GM23248 (cell line): ENCODE measurements around the gene CALN1. TPM values are rescaled to one million over a fixed set of nuclear protein-coding genes. Genes with fewer than 3 reads are reported as not detected.
"Not testable (repeated sequence)": the region's sequence is repeated elsewhere in the genome, so short reads cannot be mapped to it uniquely, and the experiment has no call there.

Source experiments
- DNase-seq: peaks from one replicate; pipeline ENCODE4 v3.0.0-alpha.2; 2015
- H2AFZ ChIP-seq: fragments of 200-600 bp; sonication (generic); 2 replicates; pipeline ENCODE4 v1.6.1; 2016; ENCODE audit warnings: antibody characterized with exemption
- H3F3A ChIP-seq: fragments of 200-600 bp; sonication (generic); 2 replicates; pipeline ENCODE4 v1.6.1; 2016; ENCODE audit warnings: mild to moderate bottlenecking, antibody characterized with exemption, mixed run types; ENCODE audit not compliant: insufficient read depth
- H3K27ac ChIP-seq: fragments of 200-600 bp; sonication (generic); 2 replicates; pipeline ENCODE4 v1.5.1; 2016; ENCODE audit warnings: mild to moderate bottlenecking
- H3K27me3 ChIP-seq: fragments of 200-600 bp; sonication (generic); replicated peaks from 2 replicates; pipeline ENCODE4 v1.6.1; 2016; ENCODE audit warnings: mild to moderate bottlenecking; ENCODE audit not compliant: insufficient read depth
- H3K36me3 ChIP-seq: fragments of 200-600 bp; sonication (generic); 2 replicates; pipeline ENCODE4 v1.6.1; 2016; ENCODE audit warnings: low read depth, mild to moderate bottlenecking
- H3K4me1 ChIP-seq: fragments of 200-600 bp; sonication (generic); 2 replicates; pipeline ENCODE4 v1.6.1; 2016; ENCODE audit warnings: mild to moderate bottlenecking; ENCODE audit not compliant: insufficient read depth
- H3K4me2 ChIP-seq: fragments of 200-600 bp; sonication (generic); one replicate; pipeline ENCODE4 v1.6.1; 2016; ENCODE audit warnings: mild to moderate bottlenecking; ENCODE audit not compliant: unreplicated experiment
- H3K4me3 ChIP-seq: fragments of 200-600 bp; sonication (generic); 2 replicates; pipeline ENCODE4 v1.5.1; 2016; ENCODE audit warnings: mild to moderate bottlenecking
- H3K79me2 ChIP-seq: fragments of 200-600 bp; sonication (generic); 2 replicates; pipeline ENCODE4 v1.6.1; 2016; ENCODE audit warnings: mild to moderate bottlenecking; ENCODE audit not compliant: insufficient read depth
- H3K9ac ChIP-seq: fragments of 200-600 bp; sonication (generic); 2 replicates; pipeline ENCODE4 v1.6.1; 2016; ENCODE audit warnings: mild to moderate bottlenecking
- H3K9me2 ChIP-seq: fragments of 200-600 bp; sonication (generic); 2 replicates; pipeline ENCODE4 v1.6.1; 2016; ENCODE audit warnings: mixed run types, mild to moderate bottlenecking, moderate library complexity; ENCODE audit not compliant: insufficient read depth
- H3K9me3 ChIP-seq: fragments of 200-600 bp; sonication (generic); one replicate; pipeline ENCODE4 v1.6.1; 2017; ENCODE audit warnings: low read depth
- H4K20me1 ChIP-seq: fragments of 200-600 bp; sonication (generic); 2 replicates; pipeline ENCODE4 v1.6.0; 2016; ENCODE audit not compliant: insufficient read depth
- EZH2 ChIP-seq: fragments of 200-600 bp; sonication (generic); IDR thresholded peaks from 2 replicates; pipeline ENCODE4 v1.6.1; 2018; ENCODE audit warnings: antibody characterized with exemption, mild to moderate bottlenecking; ENCODE audit not compliant: insufficient read depth, poor library complexity, severe bottlenecking
- EZH2phosphoT487 ChIP-seq: fragments of 200-600 bp; sonication (generic); IDR thresholded peaks from 2 replicates; pipeline ENCODE4 v1.6.1; 2018; ENCODE audit warnings: antibody characterized with exemption, moderate library complexity, mild to moderate bottlenecking, low read depth; ENCODE audit not compliant: insufficient read depth
- WGBS, 2 experiments: methylation state at CpG; one replicate each; pipeline ENCODE4 v1.1.6; 2015 to 2017; ENCODE audit warnings: low lambda C conversion rate in 2 of 2, low coverage in 1 of 2; ENCODE audit errors: missing lambda C conversion rate in 2 of 2; 5-methylcytosine and 5-hydroxymethylcytosine counted together
- in situ Hi-C: fragments of 300-500 bp; cut with MboI; formaldehyde crosslinking; loops from 2 replicates; pipeline ENCODE4 v1.15.0; 2020
- polyA plus RNA-seq: library from polyadenylated mRNA; unstranded; fragments of >200 nt; fragmentation: Nextera tagmentation; extraction: Ambion mirVana; gene quantifications from 2 replicates; pipeline ENCODE4 v1.2.1, GENCODE V29; 2016
- total RNA-seq: library from RNA; depleted of rRNA; stranded (reverse); fragments of >200 nt; shearing (Covaris generic); gene quantifications from 2 replicates; pipeline ENCODE4 v1.2.3, GENCODE V29; 2014

Gene CALN1
- total and polyA plus RNA-seq, 2 experiments from 2014 or later: not detected

- Histone ChIP-seq H3K4me3 (no peak overlapping the region), H3K4me1 (no peaks in the 10 kb centered on the region), H3F3A (no peaks in the 10 kb centered on the region), H3K4me2 (no peak overlapping the region), H3K79me2 (no peaks in the 10 kb centered on the region), H3K9me2 (no peaks in the 10 kb centered on the region), H3K27ac (no peak overlapping the region), H3K36me3 (no peaks in the 10 kb centered on the region), H3K27me3 (no peaks in the 10 kb centered on the region), H4K20me1 (no peaks in the 10 kb centered on the region), H3K9me3 (no peaks in the 10 kb centered on the region), H2AFZ (no peak overlapping the region), H3K9ac (no peak overlapping the region)
- TF ChIP-seq EZH2 (no peak), EZH2phosphoT487 (no peak)
- 49 to 52% methylated on average over 5 of the region's 5 CpGs for WGBS, 2 experiments
- no peak for DNase-seq
- in situ Hi-C loops: no loop called here
Observed at GRCh38 chr7:71746006-71746405, 666.1 kb downstream of the CALN1 start.

- in situ Hi-C loops: no loop called here
Observed at GRCh38 chr7:71740174-71740560, 672.0 kb downstream of the CALN1 start.

GRCh38 chr7:71739520-71740173 is 672.5 kb downstream of the CALN1 start:
- Histone ChIP-seq H3K4me1 (no peaks in the 10 kb centered on the region), H4K20me1 (no peaks in the 10 kb centered on the region), H3K4me2 (no peak overlapping the region), H3K36me3 (no peaks in the 10 kb centered on the region), H3K27me3 (no peaks in the 10 kb centered on the region), H3K4me3 (no peak overlapping the region), H3F3A (no peaks in the 10 kb centered on the region), H3K9me2 (no peaks in the 10 kb centered on the region), H3K27ac (no peak overlapping the region), H3K9me3 (no peaks in the 10 kb centered on the region), H2AFZ (no peak overlapping the region), H3K9ac (no peak overlapping the region), H3K79me2 (no peaks in the 10 kb centered on the region)
- no peak for TF ChIP-seq EZH2
- in situ Hi-C loops: loop anchor here (5.0 kb wide), 1 partner anchor 882 kb away; no protein-coding TSS in a partner anchor
- DNase-seq: no peak
- WGBS, 2 experiments: 33 to 40% methylated on average over 10 of the region's 10 CpGs

More at GRCh38 chr7:71740174-71740560, 672.0 kb downstream of the CALN1 start:
- WGBS, 2 experiments: 42 to 45% methylated on average over 5 of the region's 5 CpGs
- no peak overlapping the region for H2AFZ ChIP-seq
- no peaks in the 10 kb centered on the region for H3K9me2 ChIP-seq
- H3K79me2 ChIP-seq: no peaks in the 10 kb centered on the region
- H3K9me3 ChIP-seq: no peaks in the 10 kb centered on the region
- no peaks in the 10 kb centered on the region for H4K20me1 ChIP-seq
- no peaks in the 10 kb centered on the region for H3K27me3 ChIP-seq
- no peak overlapping the region for H3K4me3 ChIP-seq
- no peaks in the 10 kb centered on the region for H3K36me3 ChIP-seq
- TF ChIP-seq EZH2 (no peak), EZH2phosphoT487 (no peak)
- no peak for DNase-seq
- H3K27ac ChIP-seq: no peak overlapping the region
- no peak overlapping the region for H3K9ac ChIP-seq
- H3K4me1 ChIP-seq: no peaks in the 10 kb centered on the region
- no peak overlapping the region for H3K4me2 ChIP-seq
- no peaks in the 10 kb centered on the region for H3F3A ChIP-seq

- DNase-seq, H3K9me3 ChIP-seq, H3K27ac ChIP-seq, H3K79me2 ChIP-seq, H3K4me3 ChIP-seq, H2AFZ ChIP-seq, H3K9me2 ChIP-seq, H3K4me2 ChIP-seq, H3K9ac ChIP-seq, H3K27me3 ChIP-seq, H3K4me1 ChIP-seq, H3F3A ChIP-seq, H3K36me3 ChIP-seq, H4K20me1 ChIP-seq: not testable (repeated sequence)
- WGBS, 2 experiments: 77% methylated on average over 20 to 23 of the region's 42 CpGs
- in situ Hi-C loops: loop anchor here (5.0 kb wide), 1 partner anchor 881 kb away; no protein-coding TSS in a partner anchor
Observed at GRCh38 chr7:71737931-71738540, 674.1 kb downstream of the CALN1 start.
